Esophagus squamous epithelium (tissue), 5 donors: ENCODE measurements around the gene SERGEF. TPM values are rescaled to one million over a fixed set of nuclear protein-coding genes. Genes with fewer than 3 reads are reported as not detected.

Source experiments
- DNase-seq: peaks from one replicate; lab custom pipeline; 2025; lab: John Stamatoyannopoulos, UW
- H3K27ac ChIP-seq, 4 donors: fragments of 200-600 bp; sonication (generic); one replicate each; pipeline ENCODE4 v1.5.1; 2016 to 2019; ENCODE audit warnings: mild to moderate bottlenecking in 1 of 4
- H3K27me3 ChIP-seq, 4 donors: fragments of 200-600 bp; sonication (generic); 1 replicate in 3 of 4; 2 replicates in 1 of 4; pipeline versions ENCODE4 v1.5.1 to v1.6.0; 2017 to 2021; ENCODE audit warnings: antibody characterized with exemption in 1 of 4
- H3K36me3 ChIP-seq, 3 donors: fragments of 200-600 bp; sonication (generic); one replicate each; pipeline ENCODE4 v1.5.1; 2016 to 2019
- H3K4me1 ChIP-seq, 3 donors: fragments of 200-600 bp; sonication (generic); one replicate each; pipeline ENCODE4 v1.5.1; 2017 to 2019
- H3K4me3 ChIP-seq, 4 donors: fragments of 200-600 bp; sonication (generic); 1 replicate in 3 of 4; 2 replicates in 1 of 4; pipeline ENCODE4 v1.5.1; 2016 to 2019; ENCODE audit warnings: mild to moderate bottlenecking in 2 of 4, moderate library complexity in 1 of 4
- H3K9me3 ChIP-seq, 3 donors: fragments of 200-600 bp; sonication (generic); one replicate each; pipeline ENCODE4 v1.5.1; 2016 to 2019
- POLR2A ChIP-seq, 4 donors: fragments of 450-650 bp; IDR thresholded peaks; one replicate each; pipeline ENCODE4 v1.6.1; 2017; ENCODE audit warnings: antibody characterized with exemption in 4 of 4, mild to moderate bottlenecking in 4 of 4, moderate library complexity in 3 of 4
- WGBS, 2 donors: methylation state at CpG; one replicate each; pipeline ENCODE4 v1.1.5; 2018; 5-methylcytosine and 5-hydroxymethylcytosine counted together
- intact Hi-C: fragments of 100-400 bp; cut with DNase I; formaldehyde crosslinking; loops from one replicate; pipeline ENCODE4 v1.15.0; 2022
- total RNA-seq, 4 donors: library from RNA; depleted of rRNA; stranded (reverse); fragments of >200 nt; gene quantifications; one replicate each; pipeline ENCODE4 v1.1.0, GENCODE V29; 2016
- TF ChIP-seq, protein P1 (sequence below), 6 experiments: fragments of 450-650 bp in 4 of 6; fragments of 200-600 bp in 2 of 6; sonication (generic) in 2 of 6; IDR thresholded peaks; one replicate each; pipeline ENCODE4 v1.5.1; 2016 to 2019; ENCODE audit warnings: antibody characterized with exemption in 6 of 6, mild to moderate bottlenecking in 4 of 6, moderate library complexity in 4 of 6
- donor health status: DM: yes; HTN: yes; CAD: no.

SERGEF gene
- total RNA-seq, 4 donors from 2014 or later, result 4.2 to 35.7 (median 13.4) TPM

DNA sequence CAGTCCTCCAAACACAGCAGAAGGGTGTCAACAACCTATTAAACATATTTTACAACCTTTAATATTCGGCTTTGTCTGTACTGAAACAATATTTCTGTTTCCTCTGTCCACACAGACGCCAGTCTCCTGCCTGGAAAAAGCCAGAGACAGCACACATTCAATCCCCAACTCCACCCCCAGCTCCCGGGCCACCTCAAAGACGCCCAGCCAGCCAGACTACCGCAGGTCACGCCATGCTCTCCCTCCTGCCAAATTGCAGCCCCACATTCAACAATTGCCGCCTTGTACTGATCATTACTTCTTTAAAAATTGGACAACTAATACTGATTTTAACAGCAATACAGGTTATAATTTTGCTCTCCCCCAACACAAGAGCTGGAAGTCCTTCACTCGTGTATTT lies 1.2 kb downstream of the SERGEF start:
- no peaks in the 10 kb centered on the region for H3K9me3 ChIP-seq
- peaks cover 0 to 8% (median 0%) of the 10 kb centered on the region in 3 donors for H3K36me3 ChIP-seq
- peak overlapping the region in 2 of 4 donors; percentile 89 for H3K27ac ChIP-seq
- 76 to 79% methylated on average over 8 of the region's 8 CpGs for whole genome bisulfite sequencing, 2 donors
- intact Hi-C loops, result no loop called here
- peak overlapping the region in 3 of 4 donors; percentile 70 to 79 (median 70) for H3K4me3 ChIP-seq
- no peak for DNase-seq
- no peak for TF ChIP-seq POLR2A (IDR thresholded peaks at IDR 0.05)
- TF ChIP-seq, protein P1, sequence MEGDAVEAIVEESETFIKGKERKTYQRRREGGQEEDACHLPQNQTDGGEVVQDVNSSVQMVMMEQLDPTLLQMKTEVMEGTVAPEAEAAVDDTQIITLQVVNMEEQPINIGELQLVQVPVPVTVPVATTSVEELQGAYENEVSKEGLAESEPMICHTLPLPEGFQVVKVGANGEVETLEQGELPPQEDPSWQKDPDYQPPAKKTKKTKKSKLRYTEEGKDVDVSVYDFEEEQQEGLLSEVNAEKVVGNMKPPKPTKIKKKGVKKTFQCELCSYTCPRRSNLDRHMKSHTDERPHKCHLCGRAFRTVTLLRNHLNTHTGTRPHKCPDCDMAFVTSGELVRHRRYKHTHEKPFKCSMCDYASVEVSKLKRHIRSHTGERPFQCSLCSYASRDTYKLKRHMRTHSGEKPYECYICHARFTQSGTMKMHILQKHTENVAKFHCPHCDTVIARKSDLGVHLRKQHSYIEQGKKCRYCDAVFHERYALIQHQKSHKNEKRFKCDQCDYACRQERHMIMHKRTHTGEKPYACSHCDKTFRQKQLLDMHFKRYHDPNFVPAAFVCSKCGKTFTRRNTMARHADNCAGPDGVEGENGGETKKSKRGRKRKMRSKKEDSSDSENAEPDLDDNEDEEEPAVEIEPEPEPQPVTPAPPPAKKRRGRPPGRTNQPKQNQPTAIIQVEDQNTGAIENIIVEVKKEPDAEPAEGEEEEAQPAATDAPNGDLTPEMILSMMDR (IDR thresholded peaks at IDR 0.05), result no peak
- peaks cover 0 to 5% (median 0%) of the 10 kb centered on the region in 4 donors for H3K27me3 ChIP-seq
- H3K4me1 ChIP-seq, result peaks cover 0 to 25% (median 0%) of the 10 kb centered on the region in 3 donors

DNA sequence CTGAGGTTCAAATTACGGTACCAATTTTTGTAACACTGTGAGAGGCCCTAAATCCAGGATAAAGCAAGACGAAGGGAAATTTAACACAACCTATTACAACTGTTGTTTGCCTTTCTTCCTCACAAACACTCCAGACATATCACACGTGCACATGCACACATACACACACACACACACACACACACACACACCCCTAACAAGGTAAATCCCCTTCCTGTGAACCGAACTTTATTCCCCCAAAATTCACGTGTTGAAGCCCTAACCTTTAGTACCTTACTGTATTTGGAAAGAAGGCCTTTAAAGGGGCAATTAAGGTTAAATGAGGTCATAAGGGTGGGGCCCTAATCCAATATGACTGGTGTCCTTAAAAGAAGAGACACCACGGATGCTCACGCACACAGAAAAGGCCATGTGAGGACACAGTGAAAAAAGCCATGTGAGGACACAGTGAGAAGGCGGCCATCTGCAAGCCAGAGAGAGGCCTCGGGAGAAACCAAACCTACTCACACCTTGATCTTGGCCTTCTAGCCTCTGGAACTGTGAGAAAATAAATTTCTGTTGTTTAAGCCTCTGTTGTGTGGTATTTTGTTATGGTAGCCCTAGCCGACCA lies 1.8 kb downstream of the SERGEF start:
- Histone ChIP-seq H3K4me3 (no peak overlapping the region), H3K27me3 (peaks cover 0 to 5% (median 0%) of the 10 kb centered on the region in 4 donors), H3K27ac (peak overlapping the region in 1 of 4 donors; percentile 89), H3K36me3 (peaks cover 0 to 14% (median 0%) of the 10 kb centered on the region in 3 donors), H3K9me3 (no peaks in the 10 kb centered on the region), H3K4me1 (peaks cover 0 to 25% (median 0%) of the 10 kb centered on the region in 3 donors)
- 83 to 85% methylated on average over 10 of the region's 10 CpGs for WGBS, 2 donors
- intact Hi-C loops, result no loop called here
- TF ChIP-seq, protein P1 (IDR thresholded peaks at IDR 0.05), result no peak
- no peak for TF ChIP-seq POLR2A (IDR thresholded peaks at IDR 0.05)
- no peak for DNase-seq

DNA sequence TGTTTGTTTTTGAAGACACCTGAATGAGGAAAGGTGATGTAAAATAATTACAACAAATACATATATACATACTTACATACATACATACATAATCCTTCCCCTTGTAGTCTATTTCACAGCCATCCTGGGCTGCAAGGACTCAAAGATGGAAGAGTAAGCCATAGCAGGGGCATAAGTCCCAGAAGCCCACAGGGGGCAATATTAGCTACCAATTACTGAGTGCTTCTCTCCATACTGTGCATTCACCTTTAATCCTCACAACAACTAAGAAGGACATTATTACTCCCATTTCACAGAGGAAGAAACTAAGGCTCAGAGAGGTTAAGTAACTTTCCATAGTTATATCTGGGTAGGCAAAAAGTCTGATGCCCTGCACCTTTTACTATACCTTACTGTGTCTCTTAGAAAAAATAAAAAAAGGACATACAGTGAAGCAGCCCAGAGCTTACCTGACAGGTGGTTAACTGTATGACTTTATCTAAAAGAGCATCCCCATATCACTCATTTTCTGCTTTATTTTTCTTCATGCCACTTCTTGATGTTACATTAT lies 2.7 kb downstream of the SERGEF start:
- TF ChIP-seq, protein P1 (IDR thresholded peaks at IDR 0.05), result no peak
- no peak for TF ChIP-seq POLR2A (IDR thresholded peaks at IDR 0.05)
- no peak for DNase-seq
- peaks cover 0 to 25% (median 0%) of the 10 kb centered on the region in 3 donors for H3K4me1 ChIP-seq
- peaks cover 0 to 22% (median 0%) of the 10 kb centered on the region in 3 donors for H3K36me3 ChIP-seq
- no peaks in the 10 kb centered on the region for H3K9me3 ChIP-seq
- no peak overlapping the region for H3K4me3 ChIP-seq
- no peak overlapping the region for H3K27ac ChIP-seq
- H3K27me3 ChIP-seq, result peaks cover 0 to 5% (median 0%) of the 10 kb centered on the region in 4 donors
- intact Hi-C loops, result no loop called here

DNA sequence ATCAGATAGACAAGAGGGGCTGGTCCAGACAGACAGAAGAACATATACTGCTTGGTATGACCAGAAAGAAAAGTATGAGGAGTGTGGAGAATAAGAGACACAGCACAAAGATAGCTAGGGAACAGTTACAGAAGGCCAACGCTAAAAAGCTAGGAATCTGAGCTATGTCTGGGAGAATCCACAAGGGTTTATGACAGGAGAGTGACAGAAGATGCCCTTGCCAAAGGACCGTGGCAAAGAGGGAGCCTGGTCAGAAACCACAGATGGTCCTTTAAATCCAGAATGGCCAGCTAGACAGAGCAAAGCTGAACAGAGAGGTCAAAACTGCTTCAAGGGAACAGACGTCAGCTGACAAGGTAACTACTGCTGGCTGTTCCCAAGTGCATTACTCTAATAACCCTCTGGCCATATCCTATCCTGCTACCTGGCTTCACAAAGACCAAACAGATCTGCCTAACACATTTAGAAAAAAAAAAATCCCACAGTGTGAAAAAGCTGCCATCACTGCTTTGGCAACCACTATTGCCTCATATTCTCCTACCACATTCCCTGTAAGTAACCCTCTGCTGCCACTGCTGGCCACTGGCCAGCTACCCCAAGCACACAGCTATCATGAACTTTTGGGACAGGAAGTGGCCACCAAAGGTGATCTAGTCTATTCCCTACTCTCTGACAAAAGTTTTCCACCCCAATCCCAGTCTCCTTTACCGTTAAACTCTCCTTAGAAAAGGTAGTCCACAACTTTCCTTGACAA lies 7.3 kb downstream of the SERGEF start:
- intact Hi-C loops, result no loop called here
- H3K27me3 ChIP-seq, result no peaks in the 10 kb centered on the region
- no peak overlapping the region for H3K4me3 ChIP-seq
- H3K27ac ChIP-seq, result no peak overlapping the region
- DNase-seq, result no peak
- H3K9me3 ChIP-seq, result no peaks in the 10 kb centered on the region
- no peaks in the 10 kb centered on the region for H3K4me1 ChIP-seq
- no peak for TF ChIP-seq POLR2A (IDR thresholded peaks at IDR 0.05)
- TF ChIP-seq, protein P1 (IDR thresholded peaks at IDR 0.05), result no peak
- 86 to 99% methylated on average over 4 of the region's 4 CpGs for WGBS, 2 donors
- H3K36me3 ChIP-seq, result peaks cover 0 to 69% (median 4%) of the 10 kb centered on the region in 3 donors

DNA sequence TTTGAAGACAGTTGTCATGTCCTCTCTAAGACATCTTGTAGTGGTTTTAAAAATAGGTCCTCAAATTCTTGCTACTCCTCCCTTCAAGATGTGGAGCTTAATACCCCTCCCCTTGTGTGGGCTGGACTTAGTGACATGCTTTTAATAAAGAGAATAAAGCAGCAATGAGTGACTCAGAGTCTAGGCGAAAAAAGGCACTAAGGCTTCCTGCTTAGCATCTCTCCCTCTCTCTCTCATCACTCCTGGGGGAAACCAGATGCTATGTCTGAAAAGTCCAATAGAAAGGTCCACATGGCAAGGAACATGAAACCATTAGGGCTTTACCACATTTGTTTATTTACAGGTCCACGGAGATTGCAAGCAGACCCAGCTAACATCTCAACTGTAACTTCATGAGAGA lies 11.7 kb downstream of the SERGEF start:
- H3K36me3 ChIP-seq, result peaks cover 0 to 95% (median 6%) of the 10 kb centered on the region in 3 donors
- H3K9me3 ChIP-seq, result no peaks in the 10 kb centered on the region
- H3K4me1 ChIP-seq, result no peaks in the 10 kb centered on the region
- DNase-seq, result no peak
- no peak for TF ChIP-seq POLR2A (IDR thresholded peaks at IDR 0.05)
- TF ChIP-seq, protein P1 (IDR thresholded peaks at IDR 0.05), result no peak
- 58 to 75% methylated on average over 2 of the region's 2 CpGs for WGBS, 2 donors
- H3K27me3 ChIP-seq, result no peaks in the 10 kb centered on the region
- intact Hi-C loops, result no loop called here
- no peak overlapping the region for H3K27ac ChIP-seq
- no peak overlapping the region for H3K4me3 ChIP-seq
